Subcutaneous adipose tissue (tissue), 4 donors: Measurements from ENCODE around the gene TNFRSF1B. TPM values are rescaled to one million over a fixed set of nuclear protein-coding genes. Genes with fewer than 3 reads are reported as not detected.

ENCODE experiments used
- CTCF ChIP-seq: fragments of 450-650 bp; IDR thresholded peaks from one replicate; pipeline ENCODE4 v1.5.1; 2016; ENCODE audit warnings: low read depth, mild to moderate bottlenecking, control low read depth, antibody characterized with exemption, moderate library complexity
- total RNA-seq, 4 donors: library from RNA; depleted of rRNA; stranded (reverse); fragments of >200 nt; gene quantifications; one replicate each; pipeline ENCODE4 v1.1.0, GENCODE V29; 2016

TNFRSF1B gene
- total RNA-seq, 4 donors from 2014 or later, result 37.3 to 77.7 (median 64.5) TPM

- TF ChIP-seq CTCF, result no peak
Measured at GRCh38 chr1:12173631-12174121, 6.9 kb downstream of the TNFRSF1B start.

- TF ChIP-seq CTCF, result no peak
Measured at GRCh38 chr1:12174924-12175810, 8.4 kb downstream of the TNFRSF1B start.

GRCh38 chr1:12176298-12177118 lies 9.7 kb downstream of the TNFRSF1B start:
- TF ChIP-seq CTCF, result no peak

- TF ChIP-seq CTCF, result no peak
Measured at GRCh38 chr1:12177156-12177998, 10.6 kb downstream of the TNFRSF1B start.

- TF ChIP-seq CTCF, result no peak
Measured at GRCh38 chr1:12177999-12178441, 11.2 kb downstream of the TNFRSF1B start.

- no peak for TF ChIP-seq CTCF
Measured at GRCh38 chr1:12178511-12178910, 11.7 kb downstream of the TNFRSF1B start.
